HG02642 (cell line): ENCODE data around the gene HTRA3.

Experiments
- ATAC-seq: cut with Tn5 transposase; IDR thresholded peaks from one replicate; pipeline ENCODE4 v1.9.1; 2021; ENCODE audit warnings: mild to moderate bottlenecking; ENCODE audit not compliant: unreplicated experiment, poor library complexity

HTRA3 gene

DNA sequence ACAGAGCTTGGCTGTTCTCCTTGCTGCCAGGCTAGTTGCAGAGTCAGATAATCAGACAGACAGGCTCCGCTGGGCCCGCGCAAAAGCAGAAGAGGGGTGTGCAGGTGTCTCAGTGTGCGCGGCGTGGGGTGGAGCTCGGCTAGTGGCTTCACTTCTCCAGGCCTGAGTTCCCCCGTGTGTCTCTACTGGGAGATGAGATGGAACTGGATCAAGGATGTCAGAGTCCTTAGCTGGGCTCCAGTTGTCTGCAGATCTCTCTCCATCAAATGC lies 21.1 kb downstream of the HTRA3 start:
- ATAC-seq: no peak

DNA sequence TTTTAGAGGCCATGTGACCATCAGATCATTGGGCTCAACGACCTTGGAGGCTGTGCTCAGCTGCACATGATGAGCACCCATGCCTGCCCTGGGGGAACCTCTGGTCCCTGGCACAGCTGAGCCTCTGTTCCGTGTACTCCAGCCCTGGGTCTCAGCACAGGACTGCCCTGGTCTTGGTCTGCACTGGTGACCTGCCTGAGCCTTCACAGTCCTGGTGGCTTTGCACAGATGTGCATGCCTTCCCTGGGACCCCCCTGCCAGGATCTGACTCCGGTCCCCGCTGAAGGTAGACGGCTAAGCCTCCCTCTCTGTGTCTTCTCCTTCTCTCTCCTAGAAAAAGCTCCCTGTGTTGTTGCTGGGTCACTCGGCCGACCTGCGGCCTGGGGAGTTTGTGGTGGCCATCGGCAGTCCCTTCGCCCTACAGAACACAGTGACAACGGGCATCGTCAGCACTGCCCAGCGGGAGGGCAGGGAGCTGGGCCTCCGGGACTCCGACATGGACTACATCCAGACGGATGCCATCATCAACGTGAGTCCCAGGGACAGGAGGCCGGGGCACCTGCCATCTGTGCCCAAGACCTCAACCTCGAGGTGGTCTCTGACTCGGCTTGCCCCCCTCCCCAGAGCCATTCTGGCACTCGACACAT lies 21.6 kb downstream of the HTRA3 start:
- no peak for ATAC-seq

DNA sequence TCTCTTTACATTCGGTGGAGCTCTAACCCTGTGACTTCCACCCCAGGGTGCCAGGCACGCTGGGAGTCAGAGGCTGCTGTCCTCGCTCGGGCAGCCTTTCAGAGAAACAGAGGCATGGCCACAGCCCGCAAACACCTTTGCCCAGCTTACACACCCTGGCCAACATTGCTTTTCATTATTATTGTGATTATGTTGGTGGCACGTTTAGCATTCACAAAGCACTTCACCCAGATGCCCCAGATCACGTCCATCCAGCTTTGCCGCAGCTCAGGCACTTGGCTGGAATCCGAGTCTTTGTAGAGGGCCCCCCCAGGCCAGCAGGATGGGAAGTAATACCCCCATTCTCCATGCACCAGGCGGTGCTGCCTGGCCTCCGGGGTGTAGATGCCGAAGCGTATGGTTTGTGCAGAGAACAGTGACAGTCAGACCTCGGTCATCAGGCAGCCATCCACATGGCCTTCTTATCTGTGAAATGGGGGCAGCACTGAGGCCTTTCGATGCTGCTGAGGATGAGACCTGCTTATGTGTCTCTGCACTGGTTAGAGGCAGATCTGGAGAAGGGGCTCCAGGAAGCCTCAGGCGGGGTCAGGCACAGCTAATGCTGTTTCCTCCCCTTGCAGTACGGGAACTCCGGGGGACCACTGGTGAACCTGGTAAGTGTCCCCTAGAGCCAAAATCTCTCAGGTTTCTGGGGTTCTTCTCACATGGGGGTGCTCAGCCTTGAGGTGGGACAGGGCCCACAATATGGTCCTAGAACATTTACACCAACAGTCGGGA lies 22.3 kb downstream of the HTRA3 start:
- ATAC-seq: no peak

GRCh38 chr4:8292478-8293107 lies 23.0 kb downstream of the HTRA3 start:
- no peak for ATAC-seq

DNA sequence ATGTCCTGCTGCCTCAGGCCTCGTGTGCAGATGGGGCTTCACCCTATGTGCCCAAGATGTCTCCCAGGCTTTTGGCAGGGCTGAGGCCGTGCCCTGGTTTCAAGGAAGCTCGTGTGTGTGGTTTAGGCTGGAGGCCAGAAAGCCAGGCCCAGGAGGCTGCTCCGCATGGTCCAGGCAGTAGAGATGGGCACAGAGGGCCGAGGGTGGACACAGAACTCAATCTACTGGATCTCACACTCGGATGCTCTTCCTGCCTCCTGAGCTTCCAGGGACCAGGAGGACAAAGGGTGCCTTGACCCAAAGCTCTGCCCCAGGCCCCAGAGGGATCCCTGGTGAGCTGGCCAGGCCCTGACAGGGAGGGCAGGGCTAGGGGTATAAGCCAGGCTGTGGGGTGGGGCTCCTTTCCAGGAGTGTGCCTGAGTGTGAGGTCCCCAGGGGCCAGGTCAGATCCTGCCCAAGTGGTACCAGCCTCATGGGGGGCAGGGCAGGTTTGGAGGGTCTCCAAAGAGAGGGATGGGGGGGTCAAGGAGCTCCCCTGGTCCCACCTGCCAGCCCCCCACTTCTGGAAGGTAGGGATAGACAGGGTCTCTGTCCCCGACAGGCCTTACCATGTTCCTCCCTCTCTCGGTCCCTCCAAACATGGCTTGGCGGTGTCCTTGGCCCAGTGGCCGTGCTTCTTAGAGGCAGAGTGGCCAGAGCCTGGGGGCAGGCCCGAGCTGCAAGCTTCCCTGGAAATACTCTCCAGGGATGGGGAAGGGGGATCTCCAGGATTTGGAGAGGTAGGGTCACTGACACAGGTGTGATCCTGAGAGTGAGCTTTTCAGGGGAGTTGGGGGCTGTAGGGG lies 23.8 kb downstream of the HTRA3 start:
- ATAC-seq: no peak

GRCh38 chr4:8294036-8294435 lies 24.5 kb downstream of the HTRA3 start:
- ATAC-seq: no peak

GRCh38 chr4:8294775-8295174 lies 25.2 kb downstream of the HTRA3 start:
- ATAC-seq: no peak

DNA sequence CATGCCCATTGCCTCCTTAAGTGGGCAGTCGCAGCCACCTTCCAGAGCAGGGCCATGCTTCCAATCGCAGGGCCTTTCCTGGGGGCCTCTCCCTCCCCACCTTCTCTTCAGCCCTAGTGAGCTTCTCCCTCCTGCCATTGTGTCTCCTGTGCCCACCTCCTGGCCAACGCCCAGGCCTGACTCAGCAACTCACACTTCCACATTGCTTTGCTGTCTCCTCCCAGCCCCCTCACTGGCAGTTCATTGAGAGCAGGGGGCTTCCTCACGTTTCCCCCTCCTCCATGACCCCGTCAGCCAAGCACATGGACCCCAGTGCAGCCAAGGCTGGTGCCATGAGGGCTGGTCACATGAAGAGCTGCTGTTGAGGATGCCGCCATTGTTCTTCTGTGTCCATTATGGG lies 25.9 kb downstream of the HTRA3 start:
- ATAC-seq: no peak

DNA sequence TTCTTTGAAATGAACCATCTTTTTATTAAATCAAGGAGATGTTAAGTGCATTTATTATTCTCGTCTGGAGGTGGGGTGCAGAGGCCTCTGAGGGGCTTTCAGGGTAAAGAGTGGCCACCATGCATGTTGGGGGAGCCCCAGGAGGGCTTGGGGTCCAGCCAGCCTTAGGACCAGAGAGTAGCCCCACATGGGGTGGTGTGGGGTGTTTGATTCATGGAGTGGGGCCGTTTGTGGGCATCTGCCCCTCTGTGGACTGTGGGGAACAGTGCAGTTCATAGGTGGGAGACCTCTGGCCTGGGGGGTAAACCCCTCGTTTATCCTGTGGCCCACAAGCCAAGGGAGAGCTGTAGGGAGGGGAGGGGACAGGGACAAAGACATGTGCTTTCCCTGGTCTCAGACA lies 26.9 kb downstream of the HTRA3 start:
- ATAC-seq: no peak

DNA sequence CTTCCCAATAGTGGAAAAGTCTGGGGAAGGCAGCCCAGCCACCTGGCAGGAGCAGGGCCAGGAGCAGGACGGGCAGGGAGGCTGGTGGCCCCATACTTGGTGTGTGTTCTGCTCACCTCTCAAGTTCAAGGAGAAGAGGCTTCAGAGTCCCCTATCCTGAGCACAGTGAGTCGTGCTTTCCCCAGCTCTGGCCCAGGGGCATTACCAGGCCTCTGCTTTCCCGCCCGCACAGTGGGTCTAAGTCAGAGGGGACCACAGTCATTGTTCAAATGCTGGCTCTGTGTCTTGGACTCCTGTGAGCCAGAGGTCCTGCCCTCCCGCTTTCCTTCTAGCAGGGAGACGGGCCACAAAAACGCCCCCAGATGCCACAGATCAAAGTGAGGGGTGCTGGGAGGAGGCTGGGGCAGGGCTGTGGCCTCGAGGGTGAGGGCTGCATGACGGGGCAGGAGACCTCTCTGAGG lies 27.6 kb downstream of the HTRA3 start:
- ATAC-seq: no peak

DNA sequence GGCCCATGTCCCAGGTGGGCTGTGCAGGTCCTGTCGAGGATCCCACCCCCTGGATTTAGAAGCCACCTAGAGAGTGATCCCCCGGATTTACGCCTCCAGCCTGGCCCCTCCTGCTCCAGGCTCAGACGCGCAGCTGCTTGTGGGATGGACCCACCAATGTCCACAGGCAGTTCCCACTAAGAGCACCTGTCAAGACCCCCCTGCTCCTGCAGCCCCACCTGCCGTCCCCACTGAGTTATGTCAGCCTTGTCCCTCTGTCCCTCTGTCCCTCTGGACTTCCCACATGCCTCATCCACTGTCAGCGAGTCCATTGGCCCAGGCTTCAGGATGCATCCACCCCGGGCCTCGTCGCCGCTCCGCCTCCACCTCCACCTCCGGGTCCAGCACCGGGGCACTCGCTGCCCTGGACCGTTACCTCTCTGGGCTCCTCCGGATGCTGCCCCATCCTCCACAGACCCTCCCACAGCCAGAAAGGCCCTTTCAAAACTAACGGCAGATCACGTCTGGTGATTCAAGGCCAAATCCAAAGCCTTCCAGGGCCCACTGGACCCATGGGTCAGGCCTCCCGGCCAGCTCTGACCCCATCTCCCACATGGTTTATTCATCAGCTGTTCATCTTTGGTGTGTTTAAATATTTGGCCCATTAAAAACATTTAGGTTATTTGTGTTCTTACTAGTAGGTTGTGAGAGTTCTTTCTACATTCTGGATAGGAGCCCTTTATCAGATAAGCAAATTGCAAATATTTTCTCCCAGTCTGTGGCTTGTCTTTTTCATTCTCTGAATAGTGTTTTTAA lies 28.3 kb downstream of the HTRA3 start:
- ATAC-seq: no peak

DNA sequence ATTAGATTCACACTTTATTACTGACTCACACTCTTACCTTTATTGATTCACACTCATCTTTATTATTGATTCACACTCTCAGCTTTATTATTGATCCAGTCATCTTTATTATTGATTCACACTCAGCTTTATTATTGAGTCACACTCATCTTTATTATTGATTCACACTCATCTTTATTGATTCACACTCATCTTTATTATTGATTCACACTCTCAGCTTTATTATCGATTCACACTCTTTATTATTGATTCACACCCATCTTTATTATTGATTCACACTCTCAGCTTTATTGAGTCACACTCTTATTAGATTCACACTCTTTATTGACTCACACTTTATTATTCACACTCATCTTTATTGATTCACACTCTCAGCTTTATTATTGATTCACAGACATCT lies 31.3 kb downstream of the HTRA3 start:
- no peak for ATAC-seq

GRCh38 chr4:8301851-8302730 lies 32.5 kb downstream of the HTRA3 start:
- no peak for ATAC-seq

DNA sequence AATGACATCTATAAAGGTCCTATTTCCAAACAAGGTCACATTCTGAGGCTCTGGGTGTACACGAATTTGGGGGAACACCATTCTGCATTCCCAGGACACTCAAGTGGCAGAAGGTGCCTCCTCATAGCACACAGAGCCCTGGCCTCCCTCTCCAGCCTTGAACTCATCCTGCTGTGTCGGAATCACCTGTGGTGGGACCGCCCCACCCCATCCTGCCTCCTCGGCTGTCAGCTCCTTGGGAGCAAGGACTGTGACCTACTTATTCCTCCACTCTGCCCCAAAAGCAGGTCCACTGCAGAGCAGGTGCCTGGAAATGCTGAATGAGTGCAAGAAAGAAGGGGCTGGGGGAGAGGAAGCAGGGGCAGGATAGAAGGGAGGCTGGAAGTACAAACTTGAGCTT lies 33.5 kb downstream of the HTRA3 start:
- ATAC-seq: no peak

GRCh38 chr4:8303485-8304281 lies 34.1 kb downstream of the HTRA3 start:
- ATAC-seq: no peak

DNA sequence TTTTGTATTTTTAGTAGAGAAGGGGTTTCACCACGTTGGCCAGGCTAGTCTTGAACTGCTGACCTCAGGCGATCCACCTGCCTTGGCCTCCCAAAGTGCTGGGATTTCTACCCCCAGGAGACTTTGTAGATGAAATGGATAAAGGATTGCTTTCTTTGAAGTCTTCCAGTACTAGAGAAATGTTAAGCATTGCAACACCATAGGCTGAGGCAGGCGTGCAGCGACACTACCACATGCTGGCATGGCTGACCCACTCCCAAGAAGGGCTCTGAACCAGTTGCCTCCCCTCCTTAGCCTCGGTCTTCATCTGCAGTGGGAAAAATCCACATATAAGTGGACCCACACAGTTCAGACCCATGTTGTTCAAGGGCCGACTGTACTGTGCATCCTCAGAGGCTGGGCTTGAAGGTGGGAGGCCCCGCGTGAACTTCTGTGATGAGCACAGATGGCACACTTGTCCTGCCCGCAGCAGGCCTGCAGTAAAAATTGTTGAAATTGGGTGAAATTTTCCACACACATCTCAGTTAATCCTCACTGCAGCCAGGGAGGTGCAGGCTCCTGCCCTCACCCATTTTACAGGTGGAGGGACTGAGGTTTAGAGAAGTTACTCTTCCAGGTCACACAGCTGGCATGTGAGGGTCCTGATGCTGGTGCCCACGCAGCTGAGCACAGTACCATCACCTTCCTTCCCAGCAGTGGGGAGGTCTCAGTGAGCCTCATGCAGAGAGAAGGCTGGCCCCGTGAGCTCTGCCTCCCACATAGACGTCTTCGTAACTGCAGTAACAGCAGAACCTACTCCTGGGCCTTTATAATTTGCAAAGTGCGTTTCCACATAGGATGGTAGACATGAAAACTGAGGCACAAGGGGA lies 35.5 kb downstream of the HTRA3 start:
- ATAC-seq: no peak

DNA sequence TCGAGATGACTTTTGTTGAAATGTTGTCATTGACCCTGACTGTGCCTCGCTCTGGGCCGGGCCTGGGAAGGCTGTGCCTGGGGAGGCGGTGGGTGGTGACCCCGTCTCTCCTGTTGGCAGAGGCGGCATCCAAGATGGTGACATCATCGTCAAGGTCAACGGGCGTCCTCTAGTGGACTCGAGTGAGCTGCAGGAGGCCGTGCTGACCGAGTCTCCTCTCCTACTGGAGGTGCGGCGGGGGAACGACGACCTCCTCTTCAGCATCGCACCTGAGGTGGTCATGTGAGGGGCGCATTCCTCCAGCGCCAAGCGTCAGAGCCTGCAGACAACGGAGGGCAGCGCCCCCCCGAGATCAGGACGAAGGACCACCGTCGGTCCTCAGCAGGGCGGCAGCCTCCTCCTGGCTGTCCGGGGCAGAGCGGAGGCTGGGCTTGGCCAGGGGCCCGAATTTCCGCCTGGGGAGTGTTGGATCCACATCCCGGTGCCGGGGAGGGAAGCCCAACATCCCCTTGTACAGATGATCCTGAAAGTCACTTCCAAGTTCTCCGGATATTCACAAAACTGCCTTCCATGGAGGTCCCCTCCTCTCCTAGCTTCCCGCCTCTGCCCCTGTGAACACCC lies 36.4 kb downstream of the HTRA3 start:
- no peak for ATAC-seq
